ENCODE measurements around the gene BANK1.

- TF ChIP-seq POLR2AphosphoS5 (IDR thresholded peaks at IDR 0.05), result no peak
- no peak for TF ChIP-seq CTCF (IDR thresholded peaks at IDR 0.05)
- TF ChIP-seq POLR2A (IDR thresholded peaks at IDR 0.05), result no peak
- TF ChIP-seq EP300 (IDR thresholded peaks at IDR 0.05), result no peak
Observed at GRCh38 chr4:101950258-101950979, 159.9 kb downstream of the BANK1 start.
